Heart right ventricle (tissue), 16 donors: ENCODE measurements around the gene UBE2O. TPM values are rescaled to one million over a fixed set of nuclear protein-coding genes. Genes with fewer than 3 reads are reported as not detected.

Experiments
- ATAC-seq, 8 donors: fragments of 200-7000 bp; cut with Tn5 transposase; one replicate each; pipeline ENCODE4 v1.9.1; 2020; ENCODE audit warnings: mild to moderate bottlenecking in 8 of 8, moderate library complexity in 8 of 8, moderate number of reproducible peaks in 1 of 8
- DNase-seq, 2 donors: peaks; one replicate each; pipeline ENCODE4 v3.0.0-alpha.2; 2020
- H3K27ac ChIP-seq, 10 donors: fragments of 200-600 bp; sonication (generic) in 2 of 10; one replicate each; pipeline versions ENCODE4 v1.5.0 to v1.8.0; 2020 to 2022; ENCODE audit warnings: mild to moderate bottlenecking in 3 of 10
- H3K27me3 ChIP-seq, 7 donors: fragments of 200-600 bp; one replicate each; pipeline ENCODE4 v1.8.0; 2021 to 2022; ENCODE audit warnings: mild to moderate bottlenecking in 2 of 7
- H3K36me3 ChIP-seq, 9 donors: fragments of 200-600 bp; sonication (generic) in 1 of 9; one replicate each; pipeline versions ENCODE4 v1.5.0 to v1.8.0; 2020 to 2022; ENCODE audit warnings: mild to moderate bottlenecking in 2 of 9
- H3K4me1 ChIP-seq, 9 donors: fragments of 200-600 bp; sonication (generic) in 1 of 9; one replicate each; pipeline versions ENCODE4 v1.5.0 to v1.8.0; 2020 to 2022; ENCODE audit warnings: mild to moderate bottlenecking in 4 of 9
- H3K4me3 ChIP-seq, 10 donors: fragments of 200-600 bp; sonication (generic) in 2 of 10; one replicate each; pipeline versions ENCODE4 v1.5.0 to v1.8.0; 2020 to 2022; ENCODE audit warnings: mild to moderate bottlenecking in 7 of 10, moderate library complexity in 2 of 10
- H3K9me3 ChIP-seq, 11 donors: fragments of 200-600 bp in 10 of 11; sonication (generic) in 2 of 11; one replicate each; pipeline versions ENCODE4 v1.5.0 to v1.8.0; 2013 to 2022; ENCODE audit warnings: mild to moderate bottlenecking in 2 of 11, control low read depth in 1 of 11, moderate library complexity in 1 of 11
- WGBS, 2 donors: extraction: QIAGEN DNeasy Blood & Tissue Kit; methylation state at CpG; one replicate each; pipeline ENCODE4 v1.1.7; 2013; ENCODE audit warnings: inconsistent platforms in 1 of 2; 5-methylcytosine and 5-hydroxymethylcytosine counted together
- intact Hi-C, 10 donors: fragments of 100-400 bp; cut with DNase I; formaldehyde crosslinking; loops; one replicate each; pipeline versions ENCODE4 v1.11.1 to v1.14.2; 2022
- polyA plus RNA-seq, 2 donors: library from polyadenylated mRNA; stranded (reverse); fragments of 200-250 nt; gene quantifications; one replicate each; pipeline ENCODE4 v1.2.3, GENCODE V29; 2013
- total RNA-seq, 10 donors: library from RNA; stranded (reverse); fragmentation: NEBNext Ultra II Directional in 3 of 10; extraction: Animal tissue kit (Norgen Biotek cat#: 25700) in 3 of 10; gene quantifications; one replicate each; pipeline versions ENCODE4 v1.2.1 to v1.2.4, GENCODE V29; 2021 to 2023
- TF ChIP-seq, protein P1 (sequence below), 9 donors: fragments of 200-600 bp; sonication (generic) in 2 of 9; IDR thresholded peaks; one replicate each; pipeline versions ENCODE4 v1.5.0 to v1.8.0; 2021 to 2022; ENCODE audit warnings: antibody characterized with exemption in 9 of 9, mild to moderate bottlenecking in 5 of 9, moderate library complexity in 1 of 9
- donor health status: Arrhythmogenic right ventricular cardiomyopathy.
- donor health status: ischemic (EF 13 %, LVEDD 7.1; RV severe dilation, severe dysfunction).
- donor health status: healthy with polysubstance abuse.
- donor health status: DM: no; HTN: yes; CAD: no.
- donor health status: DM: no; HTN: no; CAD: no.
- donor health status: ischemic (EF 25% LVEDD 6.9; RV normal size, moderate dysfunction).
- donor health status: ischemic (EF 25% LVEDD 5.7; RV mildly dilated, moderate dysfunction).
- donor health status: healthy.
- donor health status: DM: yes; HTN: yes; CAD: no.
- donor health status: Ischemic cardiomyopathy.
- donor health status: ischemic (EF 35%, LVEDD 5.7; RV mildly dilated, moderate dysfunction).
- donor health status: nonischemic (EF 11% LVEDD 7.7; RV severe dilation, severe dysfunction).
- donor health status: DM: yes; HTN: yes; CAD: no.
- donor health status: PGD.
- donor health status: ischemic (EF 29% LVEDD 5.4; RV normal size, mild dysfunction).
- donor health status: nonischemic (EF 23%, LVEDD 6.1; RV moderate dilation, normal function).

UBE2O gene
- total and polyA plus RNA-seq, 12 donors: 9.1 to 39.0 (median 34.3) TPM

DNA sequence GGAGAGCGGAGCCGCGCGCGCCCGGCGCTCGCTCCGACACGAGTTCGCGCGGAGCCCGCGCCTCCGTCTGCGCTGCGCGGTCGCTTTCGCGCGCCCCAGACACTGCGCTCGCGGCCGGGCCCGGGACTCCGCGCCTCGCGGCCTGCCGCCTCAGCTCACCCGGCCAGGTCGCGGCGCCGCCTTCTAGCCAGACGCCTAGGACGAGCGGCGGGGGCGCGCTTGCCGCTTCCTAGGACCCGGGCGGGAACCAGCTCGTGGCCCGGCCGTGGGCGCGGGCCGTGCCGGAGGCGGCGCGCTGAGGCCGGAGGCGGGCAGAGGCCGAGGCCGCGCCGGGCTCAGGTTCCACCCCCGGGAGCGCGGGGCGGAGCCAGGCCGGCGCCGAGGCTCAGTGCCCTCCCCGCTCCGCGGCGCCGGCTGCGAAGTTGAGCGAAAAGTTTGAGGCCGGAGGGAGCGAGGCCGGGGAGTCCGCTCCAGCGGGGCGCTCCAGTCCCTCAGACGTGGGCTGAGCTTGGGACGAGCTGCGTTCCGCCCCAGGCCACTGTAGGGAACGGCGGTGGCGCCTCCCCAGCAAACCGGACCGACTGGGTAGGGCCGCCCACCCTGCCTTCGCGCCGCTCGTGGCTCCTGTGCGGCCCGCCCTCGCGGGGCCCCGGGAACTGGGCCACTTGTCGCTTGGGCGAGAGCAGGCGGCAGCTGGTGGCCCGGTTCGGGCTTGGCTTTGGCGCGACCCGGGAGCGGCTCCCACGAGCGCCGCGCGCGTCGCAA is 68.5 kb downstream of the UBE2O start, which contains the start of gene SPHK1:
TSS of gene SPHK1 (plus strand) at position 388 of the 765 bp plus-strand sequence. CDS start 1,036 bp downstream, outside the sequence.
- TF ChIP-seq, protein P1, sequence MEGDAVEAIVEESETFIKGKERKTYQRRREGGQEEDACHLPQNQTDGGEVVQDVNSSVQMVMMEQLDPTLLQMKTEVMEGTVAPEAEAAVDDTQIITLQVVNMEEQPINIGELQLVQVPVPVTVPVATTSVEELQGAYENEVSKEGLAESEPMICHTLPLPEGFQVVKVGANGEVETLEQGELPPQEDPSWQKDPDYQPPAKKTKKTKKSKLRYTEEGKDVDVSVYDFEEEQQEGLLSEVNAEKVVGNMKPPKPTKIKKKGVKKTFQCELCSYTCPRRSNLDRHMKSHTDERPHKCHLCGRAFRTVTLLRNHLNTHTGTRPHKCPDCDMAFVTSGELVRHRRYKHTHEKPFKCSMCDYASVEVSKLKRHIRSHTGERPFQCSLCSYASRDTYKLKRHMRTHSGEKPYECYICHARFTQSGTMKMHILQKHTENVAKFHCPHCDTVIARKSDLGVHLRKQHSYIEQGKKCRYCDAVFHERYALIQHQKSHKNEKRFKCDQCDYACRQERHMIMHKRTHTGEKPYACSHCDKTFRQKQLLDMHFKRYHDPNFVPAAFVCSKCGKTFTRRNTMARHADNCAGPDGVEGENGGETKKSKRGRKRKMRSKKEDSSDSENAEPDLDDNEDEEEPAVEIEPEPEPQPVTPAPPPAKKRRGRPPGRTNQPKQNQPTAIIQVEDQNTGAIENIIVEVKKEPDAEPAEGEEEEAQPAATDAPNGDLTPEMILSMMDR (IDR thresholded peaks at IDR 0.05): no peak
- 1% methylated on average over 81 to 118 of the region's 118 CpGs for WGBS, 2 donors
- Histone ChIP-seq H3K4me1 (peaks cover 8 to 52% (median 40%) of the 10 kb centered on the region in 9 donors), H3K9me3 (no peaks in the 10 kb centered on the region), H3K36me3 (peaks cover 0 to 12% (median 0%) of the 10 kb centered on the region in 9 donors), H3K27me3 (peaks cover 0 to 11% (median 0%) of the 10 kb centered on the region in 7 donors), H3K4me3 (peak within 1 kb of the TSS; percentile 54 to 84 (median 70)), H3K27ac (peak within 1 kb of the TSS; percentile 54 to 98 (median 86))
- intact Hi-C loops: no loop called here
- ATAC-seq (peak; percentile 65 to 92 (median 78)), DNase-seq (peak; percentile 63 to 80)

DNA sequence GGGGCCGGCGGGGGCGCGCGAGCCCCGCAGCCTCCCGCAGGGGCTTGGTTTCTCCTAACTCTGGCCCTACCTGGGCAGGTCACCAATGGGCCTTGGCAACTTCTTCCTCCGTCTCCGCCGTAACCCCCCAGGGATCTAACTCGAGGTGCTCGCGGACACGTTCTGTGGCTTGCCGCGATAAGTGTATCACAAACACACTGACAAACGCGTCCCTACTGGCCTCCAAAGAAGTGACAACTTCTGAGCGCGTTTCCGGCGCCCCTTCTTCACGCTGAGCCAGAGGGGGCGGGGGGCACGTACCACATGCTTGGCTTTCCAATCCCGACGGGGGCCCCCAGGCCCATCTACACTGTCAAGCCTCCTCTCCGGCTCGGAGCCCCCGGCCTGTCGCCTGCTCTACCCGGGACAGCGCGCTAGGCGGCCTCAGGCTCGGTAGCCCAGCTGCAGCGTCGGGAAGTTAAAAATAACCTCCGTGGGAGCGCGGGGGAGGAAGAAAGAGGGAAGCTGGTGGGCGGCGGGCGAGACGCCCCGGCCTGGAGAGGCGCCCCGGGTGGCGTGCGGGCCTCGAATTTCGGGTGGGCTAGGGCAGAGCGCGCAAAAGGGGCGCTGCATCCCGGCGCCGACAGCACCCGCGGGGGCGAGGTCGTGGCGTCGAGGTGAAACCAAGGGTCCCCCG is 69.3 kb downstream of the UBE2O start:
- 0% methylated on average over 58 to 65 of the region's 65 CpGs for WGBS, 2 donors
- Histone ChIP-seq H3K36me3 (peaks cover 0 to 7% (median 0%) of the 10 kb centered on the region in 9 donors), H3K27ac (peak overlapping the region; percentile 54 to 98 (median 86)), H3K9me3 (no peaks in the 10 kb centered on the region), H3K4me1 (peaks cover 5 to 52% (median 35%) of the 10 kb centered on the region in 9 donors), H3K4me3 (peak overlapping the region; percentile 47 to 84 (median 70)), H3K27me3 (peaks cover 0 to 11% (median 0%) of the 10 kb centered on the region in 7 donors)
- TF ChIP-seq, protein P1 (IDR thresholded peaks at IDR 0.05): peak in 8 of 9 donors; percentile 12 to 52 (median 43)
- intact Hi-C loops: no loop called here
- peak; percentile 21 to 58 (median 40) for ATAC-seq
- DNase-seq: peak; percentile 65 to 66

DNA sequence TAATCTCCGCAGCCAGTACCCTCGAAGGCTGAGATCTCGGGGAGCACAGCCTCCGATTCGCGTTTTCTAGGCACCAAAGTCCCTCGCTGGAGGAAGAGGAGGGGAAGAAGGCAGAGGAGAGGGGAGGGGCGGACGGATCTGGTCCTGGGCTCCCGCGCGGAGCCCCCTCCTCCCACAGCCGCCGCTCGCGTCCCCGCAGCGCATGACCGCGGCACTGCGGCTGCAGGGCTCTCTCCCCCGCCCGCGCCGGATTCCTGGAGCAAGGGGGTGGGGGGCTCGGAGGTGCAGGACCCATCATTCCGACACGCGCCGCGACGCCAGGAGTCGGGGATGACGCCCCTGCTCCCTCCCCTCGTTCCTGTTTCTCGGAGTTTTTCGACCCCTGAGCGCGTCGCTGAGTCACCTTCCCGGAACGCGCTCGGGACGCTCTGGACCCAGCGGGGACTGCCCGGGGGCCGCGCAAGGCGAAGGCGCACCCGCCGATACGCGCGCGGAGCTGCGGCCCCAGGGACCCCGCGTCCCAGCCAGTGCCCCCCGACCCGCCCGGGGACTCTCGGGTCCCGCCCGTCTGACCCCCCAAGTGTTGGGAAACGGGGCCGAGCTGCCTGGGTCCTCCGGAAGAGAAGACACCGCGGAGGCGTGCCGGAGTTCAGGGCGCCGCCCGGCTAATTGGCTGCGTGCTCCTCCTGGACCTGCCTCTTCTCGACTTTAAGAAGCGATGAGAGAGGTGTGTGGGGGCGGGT is 70.0 kb downstream of the UBE2O start:
- Histone ChIP-seq H3K9me3 (no peaks in the 10 kb centered on the region), H3K27ac (peak overlapping the region; percentile 54 to 98 (median 86)), H3K36me3 (peaks cover 0 to 7% (median 0%) of the 10 kb centered on the region in 9 donors), H3K4me1 (peaks cover 5 to 52% (median 35%) of the 10 kb centered on the region in 9 donors), H3K27me3 (peaks cover 0 to 11% (median 0%) of the 10 kb centered on the region in 7 donors), H3K4me3 (peak overlapping the region; percentile 47 to 84 (median 70))
- DNase-seq (peak; percentile 38 to 55), ATAC-seq (peak; percentile 8 to 39 (median 26))
- TF ChIP-seq, protein P1 (IDR thresholded peaks at IDR 0.05): no peak
- intact Hi-C loops: no loop called here
- 1 to 2% methylated on average over 64 to 80 of the region's 80 CpGs for WGBS, 2 donors
